LNCAP (cell line): ENCODE measurements around the gene HNF4A.

ENCODE experiments used
- CTCF ChIP-seq: fragments of 450-650 bp; IDR thresholded peaks from 2 replicates; pipeline ENCODE4 v1.5.1; 2017; ENCODE audit warnings: mild to moderate bottlenecking

HNF4A gene

GRCh38 chr20:44445742-44446710 is 90.5 kb downstream of the HNF4A start:
- no peak for TF ChIP-seq CTCF

GRCh38 chr20:44447827-44448419 is 92.4 kb downstream of the HNF4A start:
- TF ChIP-seq CTCF = no peak

GRCh38 chr20:44448753-44449546 is 93.5 kb downstream of the HNF4A start:
- no peak; the same call in 1 of the 2 replicates for TF ChIP-seq CTCF

- TF ChIP-seq CTCF = no peak
These were observed 94.4 kb downstream of the HNF4A start for GRCh38 chr20:44449864-44450263.

GRCh38 chr20:44450281-44450889 is 94.9 kb downstream of the HNF4A start:
- no peak for TF ChIP-seq CTCF

- TF ChIP-seq CTCF = no peak
These were observed 95.5 kb downstream of the HNF4A start for GRCh38 chr20:44450903-44451450.
